Measurements from ENCODE around the gene TFR2. TPM values are rescaled to one million over a fixed set of nuclear protein-coding genes. Genes with fewer than 3 reads are reported as not detected.

The TFR2 gene
- total and polyA plus RNA-seq, 2 donors (not counting 3 experiments of a cell fraction or from before 2014, with no cell fraction given) = 0.37 to 0.60 TPM

- no peak for DNase-seq (ENCODE audit: low read depth, low spot score)
Measured at GRCh38 chr7:100584054-100584682, 57.2 kb downstream of the TFR2 start.

More at GRCh38 chr7:100584054-100584682, 57.2 kb downstream of the TFR2 start:
- Histone ChIP-seq H4K20me1 (replicated peaks; ENCODE audit: control insufficient read depth, extremely low read depth, insufficient read depth, low read length) (no peaks in the 10 kb centered on the region), H2AFZ (ENCODE audit: low read depth, low read length) (no peak overlapping the region), H3K4me3 (replicated peaks in 1 of 3; ENCODE audit: insufficient read depth in 1 of 3, low read depth in 1 of 3, low read length in 3 of 3) (peak overlapping the region in 2 of 3 experiments; percentile 86 to 93), H3K27ac (ENCODE audit: insufficient read depth, low read depth, low read length) (peak overlapping the region; percentile 61), H3K9me1 (replicated peaks; ENCODE audit: control insufficient read depth, extremely low read depth, insufficient read depth, low read length) (no peaks in the 10 kb centered on the region), H3K4me2 (ENCODE audit: insufficient read depth, low read length) (peak overlapping the region; percentile 95), H3K36me3 (ENCODE audit: control insufficient read depth in 2 of 2, extremely low read depth in 1 of 2, insufficient read depth in 2 of 2, low read length in 2 of 2) (peaks cover 13 to 25% of the 10 kb centered on the region in 2 experiments), H3K27me3 (ENCODE audit: control insufficient read depth in 2 of 2, insufficient read depth in 2 of 2, low read length in 2 of 2) (no peaks in the 10 kb centered on the region), H3K9me3 (replicated peaks; ENCODE audit: control insufficient read depth, insufficient read depth, low read length) (no peaks in the 10 kb centered on the region), H3K9ac (replicated peaks; ENCODE audit: extremely low read depth, insufficient read depth, low read length) (peak overlapping the region; percentile 8), H3K79me2 (ENCODE audit: control insufficient read depth, insufficient read depth, low read length) (peaks cover 29% of the 10 kb centered on the region), H3K4me1 (ENCODE audit: control insufficient read depth, extremely low read depth, insufficient read depth, low read length) (peaks cover 32% of the 10 kb centered on the region)
- dilution Hi-C loops (cut with MboI; ENCODE audit: extremely low pct_ligation_motif_present, low sequenced_read_pairs) (no loop called here), intact Hi-C loops (cut with micrococcal nuclease) (loop anchor here (2.0 to 10.0 kb wide), 2 partner anchors 45 to 281 kb away; partner anchors contain the start of genes AGFG2 and TRIP6)
- FAIRE-seq = peak; percentile 31
- ChIA-PET POLR2A (interaction anchor here (0.8 to 3.6 kb wide), 6 partner anchors 8 to 156 kb away, joined by 3 to 28 read pairs (median 8); partner anchors contain the start of genes GNB2, MOSPD3 and ZCWPW1), CTCF (interaction anchor here (0.7 to 3.3 kb wide), 12 partner anchors 11 to 268 kb away, joined by 3 to 19 read pairs (median 5); partner anchors contain the start of genes GNB2, MOSPD3 and SLC12A9)
- TF ChIP-seq GATA2 (IDR thresholded peaks at IDR 0.05; ENCODE audit: insufficient read depth, insufficient read length, low read depth, low read length) (no peak), FOS (IDR thresholded peaks at IDR 0.05; ENCODE audit: borderline replicate concordance, insufficient read depth, low read length) (no peak), CTCF (IDR thresholded peaks at IDR 0.05; ENCODE audit: extremely low read depth in 1 of 2, insufficient read depth in 1 of 2, low read depth in 1 of 2, low read length in 2 of 2) (no peak), POLR2A (IDR thresholded peaks at IDR 0.05; ENCODE audit: low read depth, low read length) (no peak), MYC (IDR thresholded peaks at IDR 0.05; ENCODE audit: low read depth, low read length) (no peak), JUN (IDR thresholded peaks at IDR 0.05; ENCODE audit: borderline replicate concordance, insufficient read depth, insufficient read length, low read depth) (no peak), EZH2 (IDR thresholded peaks at IDR 0.05; ENCODE audit: borderline replicate concordance, low read depth, low read length, severe bottlenecking) (no peak), POLR2AphosphoS5 (IDR thresholded peaks at IDR 0.05; ENCODE audit: insufficient read depth, low read depth, low read length) (no peak), MAX (IDR thresholded peaks at IDR 0.05; ENCODE audit: insufficient read depth, insufficient read length) (no peak)
- BruUV-seq (replicated peaks) = no TSS peak
